ENCODE results near the gene CNN1. TPM values are rescaled to one million over a fixed set of nuclear protein-coding genes. Genes with fewer than 3 reads are reported as not detected.

The CNN1 gene
- total and polyA plus RNA-seq, 2 of the 13 experiments (the other 11 are each of a cell fraction or from before 2014, with no cell fraction given) = 0.70 to 1.1 TPM

GRCh38 chr19:11550265-11550664, 11.6 kb downstream of the CNN1 start:
- CTCF ChIA-PET (ENCODE audit: low intra/inter-chr PET ratio, low total read pairs) = no interaction called here
- H3K27me3 ChIP-seq (ENCODE audit: control insufficient read depth in 1 of 2, insufficient read depth in 2 of 2, low read length in 2 of 2) = no peaks in the 10 kb centered on the region
- intact Hi-C loops (cut with micrococcal nuclease; ENCODE audit: unreplicated experiment) (no loop called here), in situ Hi-C loops (cut with HindIII; ENCODE audit: extremely low pct_ligation_motif_present, low pct_unique_long_range_greater_than_20kb) (no loop called here)
- H3K36me3 ChIP-seq (replicated peaks in 1 of 2; ENCODE audit: control insufficient read depth in 1 of 2, insufficient read depth in 2 of 2, low read length in 2 of 2) = peaks cover 5 to 10% of the 10 kb centered on the region in 2 experiments; a peak in 4 of 5 replicates
- no peak overlapping the region for H3K9ac ChIP-seq (ENCODE audit: insufficient read depth, low read depth, low read length)
- BruUV-seq (replicated peaks) = no TSS peak
- no peaks in the 10 kb centered on the region for H4K20me1 ChIP-seq (ENCODE audit: insufficient read depth, low read length)
- H3K4me3 ChIP-seq (replicated peaks in 1 of 3; ENCODE audit: insufficient read depth in 1 of 3, low read depth in 2 of 3, low read length in 3 of 3) = no peak overlapping the region
- H2AFZ ChIP-seq (ENCODE audit: low read length) = no peak overlapping the region
- no peak for DNase-seq (ENCODE audit: low spot score)
- no peak overlapping the region for H3K27ac ChIP-seq (ENCODE audit: extremely low read length, insufficient read depth, low read length)
- peaks cover under 1% of the 10 kb centered on the region for H3K79me2 ChIP-seq (ENCODE audit: insufficient read depth, low read length)
- no peak for FAIRE-seq
- 87% methylated on average over 8 of the region's 8 CpGs for WGBS (ENCODE audit: low lambda C conversion rate)
- no peak for ATAC-seq
- H3K4me2 ChIP-seq (ENCODE audit: low read depth, low read length) = no peak overlapping the region
- POLR2A ChIA-PET = no interaction called here
- peaks cover 12% of the 10 kb centered on the region for H3K4me1 ChIP-seq (ENCODE audit: insufficient read depth, low read length)
- H3K9me3 ChIP-seq (ENCODE audit: low read length) = no peaks in the 10 kb centered on the region
- TF ChIP-seq ZNF121 (CRISPR knock-in tag; IDR thresholded peaks at IDR 0.05) = no peak
- no peak for TF ChIP-seq ZNF850 (CRISPR knock-in tag; conservative IDR thresholded peaks at IDR 0.05)
- TF ChIP-seq MXD3 (CRISPR knock-in tag; IDR thresholded peaks at IDR 0.05) = no peak
- no peak for TF ChIP-seq THAP9 (CRISPR knock-in tag; IDR thresholded peaks at IDR 0.05; ENCODE audit: borderline replicate concordance)
- no peak for TF ChIP-seq SRY (CRISPR knock-in tag; IDR thresholded peaks at IDR 0.05)
- no peak for TF ChIP-seq NFKBIZ (CRISPR knock-in tag; IDR thresholded peaks at IDR 0.05)
- no peak for TF ChIP-seq SATB2 (CRISPR knock-in tag; IDR thresholded peaks at IDR 0.05)
- no peak for TF ChIP-seq CBX5 (CRISPR knock-in tag; IDR thresholded peaks at IDR 0.05; ENCODE audit: borderline replicate concordance)
- no peak for TF ChIP-seq ARID5B (CRISPR knock-in tag; IDR thresholded peaks at IDR 0.05)
- no peak for TF ChIP-seq ZFP37 (CRISPR knock-in tag; IDR thresholded peaks at IDR 0.05; ENCODE audit: borderline replicate concordance)
- TF ChIP-seq ZNF225 (CRISPR knock-in tag; IDR thresholded peaks at IDR 0.05) = no peak
- TF ChIP-seq ZNF101 (CRISPR knock-in tag; IDR thresholded peaks at IDR 0.05; ENCODE audit: borderline replicate concordance, low read depth) = no peak
- no peak for TF ChIP-seq SMAD1 (CRISPR knock-in tag; IDR thresholded peaks at IDR 0.05; ENCODE audit: borderline replicate concordance, low read depth)
- no peak for TF ChIP-seq CREM (IDR thresholded peaks at IDR 0.05)
- TF ChIP-seq CREM (CRISPR knock-in tag; IDR thresholded peaks at IDR 0.05) = no peak
- TF ChIP-seq ZFP1 (CRISPR knock-in tag; IDR thresholded peaks at IDR 0.05) = no peak
- TF ChIP-seq SETDB1 (CRISPR knock-in tag; IDR thresholded peaks at IDR 0.05; ENCODE audit: borderline replicate concordance) = no peak
- TF ChIP-seq FOXP4 (CRISPR knock-in tag; IDR thresholded peaks at IDR 0.05) = no peak

Measured in HepG2 (cell line).